Nephron progenitor cell (in vitro differentiated cells): ENCODE measurements around the gene UTP3.
"Not testable (repeated sequence)": the region's sequence is repeated elsewhere in the genome, so short reads cannot be mapped to it uniquely, and the experiment has no call there.

ENCODE experiments used
- DNase-seq: peaks from one replicate; pipeline ENCODE4 v3.0.0; 2021
- H3K27ac Mint-ChIP-seq: 2 replicates; pipeline ENCODE4 v1.8.0; 2021; ENCODE audit warnings: mild to moderate bottlenecking, moderate library complexity, mixed read lengths
- H3K27me3 Mint-ChIP-seq: 2 replicates; pipeline ENCODE4 v1.8.0; 2021; ENCODE audit warnings: mild to moderate bottlenecking, low read depth, mixed read lengths; ENCODE audit not compliant: poor library complexity
- H3K36me3 Mint-ChIP-seq: 2 replicates; pipeline ENCODE4 v1.8.0; 2021; ENCODE audit warnings: low read depth, mixed read lengths
- H3K4me1 Mint-ChIP-seq: 2 replicates; pipeline ENCODE4 v1.8.0; 2021; ENCODE audit warnings: mixed read lengths
- H3K4me3 Mint-ChIP-seq: 2 replicates; pipeline ENCODE4 v1.8.0; 2021; ENCODE audit warnings: mild to moderate bottlenecking, moderate library complexity, mixed read lengths
- H3K9me3 Mint-ChIP-seq: 2 replicates; pipeline ENCODE4 v1.8.0; 2021; ENCODE audit warnings: mild to moderate bottlenecking, moderate library complexity, mixed read lengths
- CTCF ChIP-seq: fragments of 200-600 bp; sonication (generic); IDR thresholded peaks from 2 replicates; pipeline ENCODE4 v1.5.0; 2021; ENCODE audit warnings: antibody characterized with exemption

Gene UTP3

DNA sequence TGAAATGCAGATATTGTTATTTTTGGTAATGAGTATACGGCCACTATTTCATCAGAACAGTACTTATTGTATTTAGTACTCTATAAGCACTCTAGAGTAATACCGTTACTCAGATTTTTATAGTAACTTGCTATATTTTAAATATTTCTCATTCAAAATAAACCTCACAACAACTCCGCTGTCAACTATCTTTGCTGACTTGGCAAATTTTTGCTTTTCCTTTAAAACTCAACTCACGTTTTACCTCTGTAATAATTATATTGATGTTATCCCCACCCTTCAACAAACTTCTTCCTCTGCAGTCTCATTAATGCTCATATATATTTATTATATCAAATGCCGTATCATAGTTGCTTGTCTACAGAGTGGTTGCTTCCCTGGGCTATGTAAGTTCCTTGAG is 31.0 kb upstream of the UTP3 start:
- no peaks in the 10 kb centered on the region for H3K36me3 Mint-ChIP-seq
- H3K4me3 Mint-ChIP-seq, result no peak overlapping the region
- TF ChIP-seq CTCF, result no peak
- no peak for DNase-seq
- no peaks in the 10 kb centered on the region for H3K9me3 Mint-ChIP-seq
- no peaks in the 10 kb centered on the region for H3K4me1 Mint-ChIP-seq
- no peak overlapping the region for H3K27ac Mint-ChIP-seq
- H3K27me3 Mint-ChIP-seq, result no peaks in the 10 kb centered on the region

GRCh38 chr4:70658418-70658817 is 29.9 kb upstream of the UTP3 start:
- H3K27ac Mint-ChIP-seq, result no peak overlapping the region
- no peaks in the 10 kb centered on the region for H3K36me3 Mint-ChIP-seq
- no peak overlapping the region for H3K4me3 Mint-ChIP-seq
- no peak for DNase-seq
- H3K27me3 Mint-ChIP-seq, result no peaks in the 10 kb centered on the region
- H3K4me1 Mint-ChIP-seq, result no peaks in the 10 kb centered on the region
- H3K9me3 Mint-ChIP-seq, result no peaks in the 10 kb centered on the region
- no peak for TF ChIP-seq CTCF

DNA sequence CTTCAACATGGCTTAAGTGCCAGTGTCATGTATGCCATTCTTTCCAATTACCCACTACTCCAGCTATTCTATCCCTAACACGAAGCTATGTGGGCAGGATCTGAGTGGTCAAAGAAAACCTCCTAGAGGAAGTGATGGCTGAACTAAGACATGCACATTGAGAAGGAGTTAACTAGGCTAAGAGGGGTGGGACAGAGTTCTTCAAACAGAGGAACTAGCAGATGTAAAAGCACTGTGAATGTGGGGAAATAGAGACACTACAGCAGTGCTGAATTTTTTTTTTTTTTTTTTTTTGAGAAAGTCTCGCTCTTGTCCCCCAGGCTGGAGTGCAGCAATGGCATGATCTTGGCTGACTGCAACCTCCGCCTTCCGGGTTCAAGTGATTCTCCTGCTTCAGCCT is 28.2 kb upstream of the UTP3 start:
- Mint-ChIP-seq H3K9me3 (no peaks in the 10 kb centered on the region), H3K27ac (no peak overlapping the region), H3K36me3 (no peaks in the 10 kb centered on the region), H3K4me1 (no peaks in the 10 kb centered on the region), H3K27me3 (no peaks in the 10 kb centered on the region), H3K4me3 (no peak overlapping the region)
- no peak for DNase-seq
- no peak for TF ChIP-seq CTCF

GRCh38 chr4:70661309-70661922 is 26.9 kb upstream of the UTP3 start:
- not testable (repeated sequence) for DNase-seq, H3K36me3 Mint-ChIP-seq, H3K9me3 Mint-ChIP-seq, H3K4me3 Mint-ChIP-seq, H3K4me1 Mint-ChIP-seq, H3K27ac Mint-ChIP-seq, H3K27me3 Mint-ChIP-seq

DNA sequence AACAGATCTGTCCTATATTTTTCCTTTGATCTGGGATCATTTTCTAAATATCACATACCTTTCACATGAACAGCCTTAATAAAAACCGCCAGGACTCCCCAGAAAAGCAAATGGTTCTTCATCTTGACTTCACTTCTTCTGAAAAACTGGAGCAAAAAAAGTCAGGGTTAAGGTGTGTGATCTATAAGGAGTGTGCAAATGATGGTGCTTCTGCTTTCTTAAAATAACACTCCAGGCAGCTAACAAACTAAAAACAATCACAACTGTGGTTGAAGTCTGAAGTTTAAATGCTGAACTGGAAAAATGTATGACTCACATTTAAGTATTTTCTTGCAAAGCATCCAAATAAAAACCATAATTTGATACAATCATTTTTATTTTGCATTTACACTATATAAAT is 22.0 kb upstream of the UTP3 start, which contains the start of gene JCHAIN:
JCHAIN (minus strand) TSS at position 140 of the 400 bp plus-strand sequence; CDS start at position 122, 18 bp downstream.
- Mint-ChIP-seq H3K36me3 (no peaks in the 10 kb centered on the region), H3K4me1 (no peaks in the 10 kb centered on the region), H3K4me3 (no peak within 1 kb of the TSS), H3K27me3 (peaks cover 15% of the 10 kb centered on the region), H3K27ac (no peak within 1 kb of the TSS), H3K9me3 (no peaks in the 10 kb centered on the region)
- DNase-seq, result no peak
- TF ChIP-seq CTCF, result no peak

DNA sequence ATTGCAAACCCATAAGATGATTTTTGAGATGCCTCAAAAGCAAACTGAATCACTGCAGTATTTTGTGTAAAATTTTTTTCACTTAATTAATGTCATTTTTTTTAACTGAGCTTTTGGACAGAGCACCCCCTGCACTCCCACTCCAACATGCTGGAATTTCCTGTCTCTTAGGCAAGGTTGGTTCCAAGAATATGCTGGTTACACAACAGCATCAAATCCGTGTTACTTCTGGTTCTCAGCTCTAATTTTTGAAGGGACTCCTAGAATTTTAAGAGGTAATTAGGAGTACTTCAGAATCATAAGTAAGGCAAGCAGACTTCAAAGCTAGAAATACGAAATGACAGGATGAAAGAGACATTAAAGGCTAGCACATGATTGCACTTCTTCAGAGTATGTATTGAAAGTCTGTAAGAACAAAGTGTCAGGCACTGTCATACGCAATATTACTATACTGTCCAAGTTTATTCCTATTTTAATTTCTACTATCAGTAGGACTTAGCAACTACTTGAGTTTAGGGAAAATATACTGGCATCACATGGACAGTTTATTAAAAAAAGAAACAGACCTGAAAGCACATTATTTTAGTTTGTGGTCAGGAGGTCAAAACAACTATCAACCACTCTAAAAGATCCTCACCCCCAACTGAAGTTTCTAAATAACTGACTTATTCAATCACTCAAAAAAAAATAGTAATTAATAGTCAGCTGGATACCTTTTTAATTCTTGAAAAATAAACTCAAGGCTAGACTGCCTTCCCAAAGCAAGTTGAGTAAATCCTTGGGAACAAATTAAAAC is 20.4 kb upstream of the UTP3 start:
- no peaks in the 10 kb centered on the region for H3K9me3 Mint-ChIP-seq
- TF ChIP-seq CTCF, result no peak
- H3K4me3 Mint-ChIP-seq, result no peak overlapping the region
- H3K27ac Mint-ChIP-seq, result peak overlapping the region; percentile 51
- DNase-seq, result no peak
- H3K27me3 Mint-ChIP-seq, result peaks cover 20% of the 10 kb centered on the region
- no peaks in the 10 kb centered on the region for H3K36me3 Mint-ChIP-seq
- H3K4me1 Mint-ChIP-seq, result no peaks in the 10 kb centered on the region
